Fibroblast of skin of left biceps (primary cell): ENCODE measurements around the gene ZNF358.

Experiments
- DNase-seq, 2 experiments: peaks; one replicate each; pipeline ENCODE4 v3.0.0-alpha.2; 2013; ENCODE audit warnings: low read depth in 2 of 2

The ZNF358 gene

GRCh38 chr19:7489609-7490044, 26.3 kb upstream of the ZNF358 start:
- DNase-seq, result no peak

GRCh38 chr19:7492142-7492541, 23.8 kb upstream of the ZNF358 start:
- no peak for DNase-seq

- DNase-seq, result no peak
Measured at GRCh38 chr19:7492558-7492957, 23.3 kb upstream of the ZNF358 start.

- DNase-seq, result no peak
Measured at GRCh38 chr19:7494416-7495098, 21.3 kb upstream of the ZNF358 start.

- no peak for DNase-seq
Measured at GRCh38 chr19:7497292-7497691, 18.6 kb upstream of the ZNF358 start.

GRCh38 chr19:7500811-7501450, 15.0 kb upstream of the ZNF358 start:
- DNase-seq, result no peak

- DNase-seq, result no peak
Measured at GRCh38 chr19:7502552-7502951, 13.4 kb upstream of the ZNF358 start.

GRCh38 chr19:7504684-7505083, 11.2 kb upstream of the ZNF358 start:
- DNase-seq, result no peak

GRCh38 chr19:7505288-7505681, 10.6 kb upstream of the ZNF358 start:
- no peak for DNase-seq

GRCh38 chr19:7505682-7506384, 10.1 kb upstream of the ZNF358 start:
- no peak for DNase-seq

GRCh38 chr19:7506385-7507328, 9.2 kb upstream of the ZNF358 start:
- no peak for DNase-seq

GRCh38 chr19:7507884-7508283, 8.0 kb upstream of the ZNF358 start:
- DNase-seq, result no peak

GRCh38 chr19:7509625-7510024, 6.3 kb upstream of the ZNF358 start:
- DNase-seq, result no peak

GRCh38 chr19:7512400-7512851, 3.5 kb upstream of the ZNF358 start:
- no peak for DNase-seq

- DNase-seq, result no peak
Measured at GRCh38 chr19:7513809-7514642, 1.9 kb upstream of the ZNF358 start.

GRCh38 chr19:7515110-7515644, 726 bp upstream of the ZNF358 start:
- no peak for DNase-seq

- DNase-seq, result no peak
Measured at GRCh38 chr19:7516333-7516732, 430 bp downstream of the ZNF358 start.

- no peak for DNase-seq
Measured at GRCh38 chr19:7516878-7517277, 975 bp downstream of the ZNF358 start.

- no peak for DNase-seq
Measured at GRCh38 chr19:7519361-7520130, 3.6 kb downstream of the ZNF358 start.
